Umbilical cord (tissue), 2 donors: ENCODE results near the gene PHYH. TPM values are rescaled to one million over a fixed set of nuclear protein-coding genes. Genes with fewer than 3 reads are reported as not detected.
"Not testable (repeated sequence)": the region's sequence is repeated elsewhere in the genome, so short reads cannot be mapped to it uniquely, and the experiment has no call there.

Source experiments
- DNase-seq: peaks from one replicate; pipeline ENCODE4 v3.0.0-alpha.2; 2015; ENCODE audit warnings: low spot score
- total RNA-seq: library from RNA; depleted of rRNA; stranded (reverse); fragments of >200 nt; gene quantifications from one replicate; pipeline ENCODE4 v1.2.3, GENCODE V29; 2014; ENCODE audit warnings: low replicate concordance; ENCODE audit not compliant: insufficient read depth

Gene PHYH
- total RNA-seq, 1 donor from 2014 or later: 30.8 TPM

- DNase-seq: no peak
These were observed 21.7 kb upstream of the PHYH start for GRCh38 chr10:13321576-13321975.

GRCh38 chr10:13319166-13319565, 19.3 kb upstream of the PHYH start:
- DNase-seq: no peak

GRCh38 chr10:13317474-13317873, 17.6 kb upstream of the PHYH start:
- DNase-seq: no peak

GRCh38 chr10:13316635-13317311, 16.9 kb upstream of the PHYH start:
- DNase-seq: no peak

- DNase-seq: no peak
These were observed 15.5 kb upstream of the PHYH start for GRCh38 chr10:13315361-13315760.

GRCh38 chr10:13311177-13311575, 11.3 kb upstream of the PHYH start:
- no peak for DNase-seq

- DNase-seq: no peak
These were observed 10.8 kb upstream of the PHYH start for GRCh38 chr10:13310518-13311176.

- DNase-seq: no peak
These were observed 9.9 kb upstream of the PHYH start for GRCh38 chr10:13309792-13310191.

GRCh38 chr10:13308096-13308495, 8.2 kb upstream of the PHYH start:
- no peak for DNase-seq

- no peak for DNase-seq
These were observed 6.2 kb upstream of the PHYH start for GRCh38 chr10:13306103-13306502.

- no peak for DNase-seq
These were observed 3.1 kb upstream of the PHYH start for GRCh38 chr10:13302821-13303555.

GRCh38 chr10:13298748-13299436, 972 bp downstream of the PHYH start:
- no peak for DNase-seq

GRCh38 chr10:13296476-13296875, 3.4 kb downstream of the PHYH start:
- DNase-seq: no peak

GRCh38 chr10:13294784-13295183, 5.1 kb downstream of the PHYH start:
- no peak for DNase-seq

GRCh38 chr10:13291821-13292773, 7.8 kb downstream of the PHYH start:
- no peak for DNase-seq

GRCh38 chr10:13291061-13291460, 8.8 kb downstream of the PHYH start:
- DNase-seq: no peak

- DNase-seq: no peak
These were observed 15.8 kb downstream of the PHYH start for GRCh38 chr10:13284050-13284449.

- not testable (repeated sequence) for DNase-seq
These were observed 17.5 kb downstream of the PHYH start for GRCh38 chr10:13282348-13282747.

- peak; percentile 51 for DNase-seq
These were observed 23.0 kb downstream of the PHYH start for GRCh38 chr10:13276749-13277365.

- DNase-seq: not testable (repeated sequence)
These were observed 23.7 kb downstream of the PHYH start for GRCh38 chr10:13276146-13276545.
